PFSK-1 (cell line): ENCODE results near the gene COL6A2.

Experiments
- FOXP2 ChIP-seq: optimal IDR thresholded peaks from 2 replicates; pipeline ENCODE3; 2011; ENCODE audit warnings: borderline replicate concordance, control low read depth, inconsistent platforms; ENCODE audit not compliant: insufficient read depth; ENCODE audit errors: extremely low read length, extremely low read depth
- POLR2AphosphoS5 ChIP-seq: IDR thresholded peaks from 2 replicates; pipeline ENCODE4 v1.6.1; 2012; ENCODE audit warnings: low read depth, mild to moderate bottlenecking, control low read depth, low read length, moderate library complexity
- REST ChIP-seq, 2 experiments: IDR thresholded peaks; 2 replicates each; pipeline versions ENCODE4 v1.6.1 to v1.8.0; 2011 to 2012; ENCODE audit warnings: low read depth in 2 of 2, low read length in 2 of 2, control low read depth in 1 of 2, inconsistent platforms in 1 of 2, mild to moderate bottlenecking in 1 of 2, moderate library complexity in 1 of 2; ENCODE audit not compliant: insufficient read depth in 1 of 2
- SIN3A ChIP-seq: IDR thresholded peaks from 2 replicates; pipeline ENCODE4 v1.6.1; 2012; ENCODE audit warnings: mild to moderate bottlenecking, low read length, moderate library complexity, borderline replicate concordance; ENCODE audit not compliant: insufficient read depth
- TAF1 ChIP-seq: IDR thresholded peaks from 2 replicates; pipeline ENCODE4 v1.6.1; 2012; ENCODE audit warnings: low read length, control low read depth, borderline replicate concordance; ENCODE audit not compliant: insufficient read depth

The COL6A2 gene

GRCh38 chr21:46131838-46132651 is 34.1 kb downstream of the COL6A2 start:
- no peak for TF ChIP-seq TAF1
- TF ChIP-seq POLR2AphosphoS5: no peak
- no peak for TF ChIP-seq FOXP2
- no peak for TF ChIP-seq REST (IDR thresholded peaks at IDR 0.05; ENCODE audit: insufficient read depth in 1 of 2, low read depth in 2 of 2, low read length in 2 of 2)
- TF ChIP-seq SIN3A: no peak

- TF ChIP-seq REST (IDR thresholded peaks at IDR 0.05; ENCODE audit: insufficient read depth in 1 of 2, low read depth in 2 of 2, low read length in 2 of 2) (no peak), TAF1 (no peak), SIN3A (no peak), FOXP2 (no peak), POLR2AphosphoS5 (no peak)
These were observed 38.0 kb downstream of the COL6A2 start for GRCh38 chr21:46135782-46136395.

GRCh38 chr21:46136739-46137349 is 38.9 kb downstream of the COL6A2 start:
- TF ChIP-seq POLR2AphosphoS5: no peak

GRCh38 chr21:46137908-46138307 is 40.0 kb downstream of the COL6A2 start:
- TF ChIP-seq TAF1 (no peak), SIN3A (no peak), FOXP2 (no peak)

- no peak for TF ChIP-seq SIN3A
These were observed 40.6 kb downstream of the COL6A2 start for GRCh38 chr21:46138383-46138970.

- TF ChIP-seq FOXP2 (no peak), POLR2AphosphoS5 (no peak), TAF1 (no peak)
These were observed 41.8 kb downstream of the COL6A2 start for GRCh38 chr21:46139686-46140085.

GRCh38 chr21:46141767-46142581 is 44.1 kb downstream of the COL6A2 start:
- no peak for TF ChIP-seq FOXP2
- no peak for TF ChIP-seq POLR2AphosphoS5
- no peak for TF ChIP-seq SIN3A
- no peak for TF ChIP-seq REST (IDR thresholded peaks at IDR 0.05; ENCODE audit: insufficient read depth in 1 of 2, low read depth in 2 of 2, low read length in 2 of 2)
- TF ChIP-seq TAF1: no peak
